Measurements from ENCODE around the gene HOXA4.

The HOXA4 gene

GRCh38 chr7:27172823-27173510 is 42.4 kb upstream of the HOXA4 start:
- intact Hi-C loops (cut with micrococcal nuclease) = no loop called here
- H3K9me3 Mint-ChIP-seq = no peaks in the 10 kb centered on the region
- peaks cover 93% of the 10 kb centered on the region for H3K27me3 Mint-ChIP-seq
- no peak overlapping the region for H3K27ac Mint-ChIP-seq
- H3K4me1 Mint-ChIP-seq (ENCODE audit: low read depth) = peaks cover 50% of the 10 kb centered on the region
- peak overlapping the region; percentile 71 for H3K4me3 Mint-ChIP-seq
- no peaks in the 10 kb centered on the region for H3K36me3 Mint-ChIP-seq (ENCODE audit: low read depth)

DNA sequence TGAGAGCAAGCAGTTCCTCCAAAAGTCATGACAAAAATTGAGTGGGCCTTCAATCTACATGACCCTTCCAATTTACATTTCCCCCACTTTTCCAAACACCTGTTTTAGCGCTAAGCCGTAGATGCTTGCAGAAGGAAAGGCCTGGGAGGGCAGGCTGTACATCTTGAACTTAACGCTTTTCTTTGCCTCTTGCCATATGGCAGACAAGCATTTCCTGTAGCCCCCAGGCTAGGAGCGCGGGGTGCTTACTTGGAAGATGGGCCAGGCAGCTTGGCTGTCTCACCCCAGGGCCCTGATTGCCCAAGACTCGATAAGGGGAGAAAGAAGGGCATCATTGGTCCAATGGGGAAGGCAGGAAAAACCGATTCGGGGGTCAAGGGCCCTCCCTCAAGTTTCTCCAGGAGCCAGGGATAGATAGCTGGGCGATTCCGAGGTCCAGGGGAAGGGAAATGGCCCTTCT is 41.8 kb upstream of the HOXA4 start:
- peaks cover 57% of the 10 kb centered on the region for H3K4me1 Mint-ChIP-seq (ENCODE audit: low read depth)
- intact Hi-C loops (cut with micrococcal nuclease) = no loop called here
- peak overlapping the region; percentile 40 for H3K4me3 Mint-ChIP-seq
- no peaks in the 10 kb centered on the region for H3K9me3 Mint-ChIP-seq
- H3K27me3 Mint-ChIP-seq = peaks cover 93% of the 10 kb centered on the region
- H3K36me3 Mint-ChIP-seq (ENCODE audit: low read depth) = no peaks in the 10 kb centered on the region
- no peak overlapping the region for H3K27ac Mint-ChIP-seq

DNA sequence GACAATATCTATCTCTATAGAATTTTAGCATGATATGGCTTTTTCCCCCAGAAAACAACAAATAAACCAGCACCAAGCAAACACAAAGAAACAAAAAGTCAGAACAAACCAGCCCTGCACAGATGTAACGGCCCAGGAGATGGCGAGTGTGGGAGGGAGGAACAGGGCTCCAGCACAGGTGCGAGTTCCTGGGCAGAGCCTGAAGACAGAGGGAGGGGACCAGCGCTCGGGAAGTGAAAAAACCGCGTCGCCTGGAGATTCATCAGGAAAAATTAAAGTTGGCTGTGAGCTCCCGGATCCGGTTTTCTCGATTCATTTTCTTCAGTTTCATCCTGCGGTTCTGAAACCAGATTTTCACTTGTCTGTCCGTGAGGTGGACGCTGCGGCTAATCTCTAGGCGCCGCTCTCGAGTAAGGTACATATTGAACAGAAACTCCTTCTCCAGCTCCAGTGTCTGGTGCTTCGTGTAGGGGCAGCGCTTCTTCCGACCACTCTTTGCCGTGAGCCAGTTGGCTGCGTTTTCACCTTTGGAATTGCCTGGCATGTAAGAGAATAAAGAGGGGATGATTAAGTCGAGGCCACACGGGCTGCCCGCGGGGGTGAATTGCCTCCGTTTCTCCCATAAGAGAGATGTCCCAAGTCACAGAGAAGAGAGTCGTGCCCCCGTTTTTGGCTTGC is 41.2 kb upstream of the HOXA4 start:
- intact Hi-C loops (cut with micrococcal nuclease) = no loop called here
- peaks cover 62% of the 10 kb centered on the region for H3K4me1 Mint-ChIP-seq (ENCODE audit: low read depth)

DNA sequence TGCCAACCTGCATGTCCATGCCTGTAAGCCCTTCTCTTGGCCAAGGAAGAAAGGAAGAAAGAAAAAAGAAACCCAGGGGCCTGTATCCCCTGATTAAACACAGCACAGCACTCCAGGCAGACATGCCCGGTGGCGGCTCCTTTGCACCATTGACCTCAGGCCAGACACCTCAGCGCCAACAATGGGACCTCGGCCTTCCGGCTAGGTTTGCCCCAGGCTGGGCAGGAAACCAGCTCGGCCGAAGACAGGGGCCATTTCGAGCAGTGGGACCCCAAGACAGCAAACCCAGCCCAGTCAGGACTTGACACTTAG is 40.7 kb upstream of the HOXA4 start:
- intact Hi-C loops (cut with micrococcal nuclease) = no loop called here
- Mint-ChIP-seq H3K4me3 (no peak overlapping the region), H3K27ac (no peak overlapping the region), H3K36me3 (ENCODE audit: low read depth) (no peaks in the 10 kb centered on the region), H3K9me3 (no peaks in the 10 kb centered on the region), H3K27me3 (peaks cover 93% of the 10 kb centered on the region), H3K4me1 (ENCODE audit: low read depth) (peaks cover 66% of the 10 kb centered on the region)

More for the DNA sequence above, 41.2 kb upstream of the HOXA4 start:
- Mint-ChIP-seq H3K36me3 (ENCODE audit: low read depth) (no peaks in the 10 kb centered on the region), H3K27ac (no peak overlapping the region), H3K9me3 (no peaks in the 10 kb centered on the region), H3K4me3 (peak overlapping the region; percentile 38), H3K27me3 (peaks cover 93% of the 10 kb centered on the region)

DNA sequence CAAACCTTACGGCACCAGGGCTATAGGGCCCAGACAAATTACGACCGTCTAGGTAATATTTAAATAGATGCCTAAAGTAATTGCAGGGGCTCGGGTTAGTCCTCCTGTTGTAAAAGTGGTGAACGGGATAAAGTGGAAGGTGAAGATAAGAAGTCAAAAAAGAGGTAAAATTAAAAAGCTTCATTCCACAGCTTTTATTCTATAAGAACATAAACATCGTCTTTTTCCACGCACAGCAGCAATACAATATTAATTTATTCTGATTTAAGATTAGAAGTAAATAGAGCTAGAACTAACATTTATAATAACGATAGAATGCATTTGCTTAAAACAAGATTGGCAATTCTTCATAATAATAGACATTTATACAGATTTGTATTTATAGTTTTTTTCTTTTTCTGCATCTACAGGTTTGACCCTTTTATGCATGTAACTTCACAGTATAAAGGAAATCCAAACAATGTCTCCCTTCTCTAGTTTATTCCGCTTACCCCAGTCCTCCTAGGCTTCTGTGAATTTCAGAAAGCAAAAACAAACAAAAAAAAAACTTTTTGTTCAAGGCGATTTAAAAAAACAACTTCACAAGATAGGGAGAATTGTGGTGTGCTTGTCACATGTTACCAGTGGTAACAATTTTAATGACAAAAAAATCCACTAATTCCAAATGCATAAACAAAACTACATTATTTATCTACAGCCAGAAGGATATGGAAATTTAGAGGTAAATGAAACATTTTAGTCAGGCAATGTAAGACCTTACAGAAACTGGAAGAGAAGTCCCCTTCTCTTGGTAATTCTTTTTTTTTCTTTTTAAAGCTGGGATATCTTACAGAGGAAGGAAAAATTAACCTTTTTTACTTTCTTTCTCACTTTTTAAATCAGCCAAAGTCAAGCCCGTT is 40.1 kb upstream of the HOXA4 start:
- H3K27me3 Mint-ChIP-seq = peaks cover 93% of the 10 kb centered on the region
- intact Hi-C loops (cut with micrococcal nuclease) = no loop called here
- H3K9me3 Mint-ChIP-seq = no peaks in the 10 kb centered on the region
- no peaks in the 10 kb centered on the region for H3K36me3 Mint-ChIP-seq (ENCODE audit: low read depth)
- H3K4me1 Mint-ChIP-seq (ENCODE audit: low read depth) = peaks cover 72% of the 10 kb centered on the region
- H3K27ac Mint-ChIP-seq = no peak overlapping the region
- H3K4me3 Mint-ChIP-seq = no peak overlapping the region

DNA sequence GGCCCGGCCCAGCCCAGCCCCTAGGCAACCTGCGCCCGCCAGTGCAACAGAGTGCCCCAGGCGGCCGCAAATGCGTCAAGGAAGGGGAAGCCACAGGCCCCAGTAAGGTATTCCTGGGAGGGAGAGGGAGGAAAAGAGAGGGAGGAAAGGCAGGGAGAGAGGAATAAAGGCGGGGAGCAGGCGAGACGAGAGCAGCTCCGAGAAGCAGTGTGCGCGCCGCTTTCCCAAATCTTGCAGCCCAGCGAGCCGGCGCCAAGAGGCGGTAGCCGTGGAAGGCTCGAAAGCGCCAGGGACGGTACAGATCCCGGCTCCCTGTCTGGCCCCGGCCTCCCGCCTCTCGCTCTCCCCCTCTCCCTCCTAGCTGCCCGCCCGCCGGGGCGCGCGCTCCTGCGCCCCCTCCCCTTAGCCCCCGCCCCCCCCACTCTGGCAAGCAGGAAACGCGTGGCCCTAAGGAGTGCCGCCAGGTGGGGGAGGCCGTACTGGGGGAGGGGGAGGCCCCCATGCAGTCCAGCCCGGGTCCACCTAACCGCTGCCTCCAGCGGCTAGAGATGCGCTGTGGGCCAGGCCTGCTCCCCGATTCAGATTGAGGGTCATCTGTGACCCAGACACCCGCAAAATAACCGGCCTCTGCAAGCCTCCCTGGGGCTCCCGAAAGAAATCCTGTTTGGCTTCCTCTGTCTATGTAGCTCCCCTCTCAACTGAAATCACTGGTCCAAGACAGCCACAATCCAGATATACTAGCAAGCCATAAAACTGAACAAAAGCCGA is 39.3 kb upstream of the HOXA4 start:
- Mint-ChIP-seq H3K27ac (no peak overlapping the region), H3K4me1 (ENCODE audit: low read depth) (peaks cover 71% of the 10 kb centered on the region), H3K27me3 (peaks cover 93% of the 10 kb centered on the region), H3K9me3 (no peaks in the 10 kb centered on the region), H3K36me3 (ENCODE audit: low read depth) (no peaks in the 10 kb centered on the region), H3K4me3 (peak overlapping the region; percentile 61)
- intact Hi-C loops (cut with micrococcal nuclease) = loop anchor here (5.0 to 10.0 kb wide), 3 partner anchors 1095 to 1308 kb away; no protein-coding TSS in a partner anchor

GRCh38 chr7:27168265-27168947 is 37.8 kb upstream of the HOXA4 start:
- H3K9me3 Mint-ChIP-seq = no peaks in the 10 kb centered on the region
- no peak overlapping the region for H3K4me3 Mint-ChIP-seq
- peaks cover 82% of the 10 kb centered on the region for H3K4me1 Mint-ChIP-seq (ENCODE audit: low read depth)
- intact Hi-C loops (cut with micrococcal nuclease) = loop anchor here (5.0 to 10.0 kb wide), 3 partner anchors 1094 to 1306 kb away; no protein-coding TSS in a partner anchor
- peaks cover 94% of the 10 kb centered on the region for H3K27me3 Mint-ChIP-seq
- H3K27ac Mint-ChIP-seq = no peak overlapping the region
- H3K36me3 Mint-ChIP-seq (ENCODE audit: low read depth) = no peaks in the 10 kb centered on the region

DNA sequence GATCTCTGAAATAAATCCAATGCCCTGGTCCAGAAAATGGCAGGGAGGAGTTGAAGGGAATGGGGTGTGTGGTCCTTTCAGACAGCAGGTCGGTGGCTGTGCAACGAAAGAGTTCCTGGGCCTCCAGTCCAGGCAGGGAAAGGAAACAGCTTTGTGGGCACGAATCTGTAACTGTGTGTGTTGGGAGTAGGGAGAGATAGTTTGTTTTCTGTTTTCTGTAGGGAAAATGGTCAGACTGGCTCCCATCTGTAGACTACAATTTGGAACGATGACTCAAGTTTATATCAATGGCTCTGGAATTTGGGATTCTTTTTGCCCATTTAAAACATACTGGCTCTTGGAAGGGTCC is 37.3 kb upstream of the HOXA4 start:
- Mint-ChIP-seq H3K4me3 (no peak overlapping the region), H3K36me3 (ENCODE audit: low read depth) (no peaks in the 10 kb centered on the region), H3K9me3 (no peaks in the 10 kb centered on the region), H3K27ac (no peak overlapping the region), H3K27me3 (peaks cover 93% of the 10 kb centered on the region), H3K4me1 (ENCODE audit: low read depth) (peaks cover 79% of the 10 kb centered on the region)
- intact Hi-C loops (cut with micrococcal nuclease) = loop anchor here (5.0 to 10.0 kb wide), 3 partner anchors 1093 to 1306 kb away; no protein-coding TSS in a partner anchor

DNA sequence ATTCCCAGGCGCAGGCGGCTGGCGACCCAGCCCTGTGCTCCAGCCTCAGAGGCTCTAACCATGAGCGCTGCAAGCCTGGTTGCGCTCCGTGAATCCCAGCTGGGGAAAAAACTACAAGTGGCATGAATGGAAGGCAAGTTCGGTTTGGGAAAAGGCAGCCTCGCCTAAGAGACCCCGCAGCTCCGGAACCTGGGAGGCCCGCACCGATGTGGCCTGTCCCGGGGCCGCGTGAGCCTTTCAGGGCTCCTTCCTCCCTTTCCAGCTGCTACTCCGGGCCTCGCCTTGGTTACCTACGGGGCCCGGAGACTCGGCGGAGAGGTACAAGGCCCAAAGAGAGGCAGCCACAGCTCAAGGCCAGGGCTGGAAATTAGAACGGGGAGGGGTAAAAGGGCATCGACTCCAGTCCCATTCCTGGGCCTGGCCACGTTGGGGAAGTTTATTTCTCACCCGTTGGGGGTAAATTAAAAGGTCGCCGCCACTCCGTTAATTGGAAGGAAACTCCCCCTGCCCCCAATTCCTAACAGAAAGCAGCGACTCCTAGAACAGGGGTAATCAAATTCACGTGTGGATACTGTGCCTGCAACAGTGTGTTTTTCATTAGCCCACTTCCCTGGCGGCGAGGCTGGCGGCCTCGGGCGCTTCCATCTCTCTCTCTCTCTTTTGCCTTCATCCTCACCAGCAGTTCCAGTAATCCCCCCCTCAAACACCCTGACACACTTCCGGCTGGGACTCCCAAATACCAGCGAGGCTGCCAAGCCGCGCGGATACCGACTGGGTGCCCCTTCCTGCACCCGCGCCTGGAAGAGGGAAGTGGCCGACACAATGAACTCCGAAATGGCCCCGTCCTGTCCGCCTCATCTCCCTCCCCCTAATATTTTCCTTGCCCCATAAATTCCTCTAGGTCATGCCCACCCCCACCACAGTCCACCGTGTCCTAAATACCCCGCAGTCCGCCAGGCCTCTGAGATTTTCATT is 36.3 kb upstream of the HOXA4 start:
- Mint-ChIP-seq H3K4me3 (peak overlapping the region; percentile 74), H3K27ac (no peak overlapping the region), H3K9me3 (no peaks in the 10 kb centered on the region), H3K36me3 (ENCODE audit: low read depth) (no peaks in the 10 kb centered on the region), H3K4me1 (ENCODE audit: low read depth) (peaks cover 73% of the 10 kb centered on the region), H3K27me3 (peaks cover 90% of the 10 kb centered on the region)
- intact Hi-C loops (cut with micrococcal nuclease) = loop anchor here (5.0 to 10.0 kb wide), 3 partner anchors 1092 to 1305 kb away; no protein-coding TSS in a partner anchor

DNA sequence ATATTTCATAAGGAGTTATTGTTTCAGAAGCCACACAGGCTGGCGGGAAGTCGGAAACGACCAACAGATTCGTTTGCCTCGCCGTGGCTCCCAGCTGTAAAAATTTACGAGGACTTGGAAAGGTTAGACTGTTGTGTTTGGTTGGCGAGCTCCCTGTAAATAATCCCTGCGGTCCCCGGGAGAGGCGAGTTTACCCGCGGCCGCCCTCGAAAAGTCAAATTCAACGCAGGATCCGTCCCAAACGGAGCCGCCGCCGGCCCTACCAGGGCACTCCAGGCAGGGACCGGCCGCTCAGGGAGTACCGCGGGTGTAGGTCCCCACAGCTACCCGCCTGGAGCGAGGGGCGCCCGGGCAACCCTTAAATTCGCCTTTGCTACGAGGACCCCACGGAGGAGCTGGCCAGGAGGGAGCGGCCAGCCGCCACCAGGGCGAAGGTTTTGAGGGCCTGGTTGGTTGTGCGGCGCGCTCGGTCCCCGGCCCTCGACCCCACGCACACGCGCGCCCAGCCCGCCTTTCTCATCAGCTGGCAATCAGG is 35.5 kb upstream of the HOXA4 start:
- intact Hi-C loops (cut with micrococcal nuclease) = loop anchor here (5.0 to 10.0 kb wide), 3 partner anchors 1091 to 1304 kb away; no protein-coding TSS in a partner anchor
- H3K27ac Mint-ChIP-seq = no peak overlapping the region
- peaks cover 69% of the 10 kb centered on the region for H3K4me1 Mint-ChIP-seq (ENCODE audit: low read depth)
- H3K4me3 Mint-ChIP-seq = peak overlapping the region; percentile 71
- H3K36me3 Mint-ChIP-seq (ENCODE audit: low read depth) = no peaks in the 10 kb centered on the region
- no peaks in the 10 kb centered on the region for H3K9me3 Mint-ChIP-seq
- peaks cover 85% of the 10 kb centered on the region for H3K27me3 Mint-ChIP-seq

DNA sequence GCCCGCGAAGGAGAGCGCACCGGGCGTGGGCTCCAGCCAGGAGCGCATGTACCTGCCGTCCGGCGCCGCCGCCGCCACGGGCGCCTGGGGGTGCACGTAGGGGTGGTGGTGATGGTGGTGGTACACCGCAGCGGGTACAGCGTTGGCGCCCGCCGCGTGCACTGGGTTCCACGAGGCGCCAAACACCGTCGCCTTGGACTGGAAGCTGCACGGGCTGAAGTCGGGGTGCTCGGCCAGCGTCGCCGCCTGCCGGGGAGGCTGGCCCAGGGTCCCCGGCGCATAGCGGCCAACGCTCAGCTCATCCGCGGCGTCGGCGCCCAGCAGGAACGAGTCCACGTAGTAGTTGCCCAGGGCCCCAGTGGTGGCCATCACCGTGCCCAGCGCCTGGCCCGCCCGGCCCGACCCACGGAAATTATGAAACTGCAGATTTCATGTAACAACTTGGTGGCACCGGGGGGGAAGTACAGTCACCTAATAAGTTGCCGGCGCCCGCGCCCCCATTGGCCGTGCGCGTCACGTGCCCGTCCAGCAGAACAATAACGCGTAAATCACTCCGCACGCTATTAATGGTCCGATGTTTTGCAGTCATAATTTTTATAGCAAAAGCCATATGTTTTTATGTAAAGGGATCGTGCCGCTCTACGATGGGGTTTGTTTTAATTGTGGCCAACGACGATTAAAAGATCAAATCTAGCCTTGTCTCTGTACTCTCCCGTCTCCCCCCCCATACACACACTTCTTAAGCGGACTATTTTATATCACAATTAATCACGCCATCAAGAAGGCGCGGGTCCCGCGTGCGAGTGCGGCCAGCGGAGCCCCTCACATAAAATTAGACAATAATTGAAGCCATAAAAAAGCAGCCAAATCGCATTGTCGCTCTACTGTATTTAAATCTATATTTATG is 34.8 kb upstream of the HOXA4 start, which contains the start of gene HOXA9:
TSS of gene HOXA9 (minus strand) at position 449 of the 907 bp plus-strand sequence. CDS start at position 369, 80 bp downstream.
- H3K36me3 Mint-ChIP-seq (ENCODE audit: low read depth) = no peaks in the 10 kb centered on the region
- H3K4me1 Mint-ChIP-seq (ENCODE audit: low read depth) = peaks cover 71% of the 10 kb centered on the region
- intact Hi-C loops (cut with micrococcal nuclease) = loop anchor here (5.0 to 10.0 kb wide), 3 partner anchors 1091 to 1303 kb away; no protein-coding TSS in a partner anchor
- no peaks in the 10 kb centered on the region for H3K9me3 Mint-ChIP-seq
- peaks cover 86% of the 10 kb centered on the region for H3K27me3 Mint-ChIP-seq
- H3K27ac Mint-ChIP-seq = peak within 1 kb of the TSS; percentile 15
- H3K4me3 Mint-ChIP-seq = peak within 1 kb of the TSS; percentile 71

Data from dendritic cell treated with granulocyte-macrophage colony-stimulating factor and Interleukin-4, amounts not matched to agents 40 ng/mL and 50 ng/mL, for 4 days (primary cell).